ENCODE data around the gene MACROH2A1. TPM values are rescaled to one million over a fixed set of nuclear protein-coding genes. Genes with fewer than 3 reads are reported as not detected.

MACROH2A1 gene
- total RNA-seq, 2 experiments from 2014 or later: 328 to 332 TPM

- no peaks in the 10 kb centered on the region for H3K36me3 Mint-ChIP-seq (ENCODE audit: low read depth)
- peaks cover 2% of the 10 kb centered on the region for H3K4me1 Mint-ChIP-seq (ENCODE audit: low read depth)
- no peak for ATAC-seq
- peaks cover 30% of the 10 kb centered on the region for H3K27me3 Mint-ChIP-seq (ENCODE audit: low read depth)
- DNase-seq: no peak
- ChIA-PET POLR2A (interaction anchor here (0.6 to 1.3 kb wide), 2 partner anchors 10 to 457 kb away, joined by 3 to 11 read pairs; no protein-coding TSS in a partner anchor), CTCF (interaction anchor here (4.3 kb wide), 1 partner anchor 21 kb away, joined by 12 read pairs; no protein-coding TSS in a partner anchor)
- H3K9me3 Mint-ChIP-seq (ENCODE audit: insufficient read depth): peaks cover 4% of the 10 kb centered on the region
- H3K4me3 Mint-ChIP-seq: no peak overlapping the region
- no peak overlapping the region for H3K27ac Mint-ChIP-seq
Observed at GRCh38 chr5:135405082-135405481, 6.1 kb upstream of the MACROH2A1 start.

GRCh38 chr5:135402031-135402430, 3.0 kb upstream of the MACROH2A1 start:
- Mint-ChIP-seq H3K27ac (no peak overlapping the region), H3K4me3 (no peak overlapping the region), H3K4me1 (ENCODE audit: low read depth) (peaks cover 20% of the 10 kb centered on the region), H3K27me3 (ENCODE audit: low read depth) (peaks cover 22% of the 10 kb centered on the region), H3K9me3 (ENCODE audit: insufficient read depth) (peaks cover 4% of the 10 kb centered on the region), H3K36me3 (ENCODE audit: low read depth) (peaks cover 9% of the 10 kb centered on the region)
- POLR2A ChIA-PET: no interaction called here
- DNase-seq (no peak), ATAC-seq (no peak)
- CTCF ChIA-PET: interaction anchor here (0.9 to 2.5 kb wide), 5 partner anchors 23 to 150 kb away, joined by 3 to 9 read pairs (median 6); no protein-coding TSS in a partner anchor

GRCh38 chr5:135400866-135401265, 1.8 kb upstream of the MACROH2A1 start:
- H3K9me3 Mint-ChIP-seq (ENCODE audit: insufficient read depth): peaks cover 4% of the 10 kb centered on the region
- CTCF ChIA-PET: interaction anchor here (1.6 to 2.5 kb wide), 3 partner anchors 25 to 151 kb away, joined by 3 to 9 read pairs (median 7); no protein-coding TSS in a partner anchor
- no peak overlapping the region for H3K27ac Mint-ChIP-seq
- POLR2A ChIA-PET: no interaction called here
- no peak for ATAC-seq
- H3K27me3 Mint-ChIP-seq (ENCODE audit: low read depth): peaks cover 18% of the 10 kb centered on the region
- H3K4me1 Mint-ChIP-seq (ENCODE audit: low read depth): peaks cover 31% of the 10 kb centered on the region
- DNase-seq: no peak
- H3K4me3 Mint-ChIP-seq: no peak overlapping the region
- H3K36me3 Mint-ChIP-seq (ENCODE audit: low read depth): peaks cover 17% of the 10 kb centered on the region

GRCh38 chr5:135399794-135400542, 937 bp upstream of the MACROH2A1 start:
- peak overlapping the region; percentile 80 for H3K4me3 Mint-ChIP-seq
- H3K27me3 Mint-ChIP-seq (ENCODE audit: low read depth): peaks cover 14% of the 10 kb centered on the region
- ATAC-seq: no peak
- H3K27ac Mint-ChIP-seq: peak overlapping the region; percentile 87
- peaks cover 2% of the 10 kb centered on the region for H3K9me3 Mint-ChIP-seq (ENCODE audit: insufficient read depth)
- H3K4me1 Mint-ChIP-seq (ENCODE audit: low read depth): peaks cover 40% of the 10 kb centered on the region
- ChIA-PET POLR2A (interaction anchor here (1.0 to 1.3 kb wide), 2 partner anchors 9 to 18 kb away, joined by 3 to 4 read pairs; no protein-coding TSS in a partner anchor), CTCF (interaction anchor here (1.3 kb wide), 1 partner anchor 25 kb away, joined by 7 read pairs; no protein-coding TSS in a partner anchor)
- peak; percentile 10 for DNase-seq
- peaks cover 22% of the 10 kb centered on the region for H3K36me3 Mint-ChIP-seq (ENCODE audit: low read depth)

GRCh38 chr5:135398160-135398854, 724 bp downstream of the MACROH2A1 start:
- peak; percentile 70 for DNase-seq
- Mint-ChIP-seq H3K4me3 (peak overlapping the region; percentile 88), H3K27ac (peak overlapping the region; percentile 88), H3K9me3 (ENCODE audit: insufficient read depth) (no peaks in the 10 kb centered on the region), H3K4me1 (ENCODE audit: low read depth) (peaks cover 56% of the 10 kb centered on the region), H3K36me3 (ENCODE audit: low read depth) (peaks cover 28% of the 10 kb centered on the region), H3K27me3 (ENCODE audit: low read depth) (peaks cover 13% of the 10 kb centered on the region)
- peak; percentile 46 for ATAC-seq
- POLR2A ChIA-PET: interaction anchor here (1.6 kb wide), 1 partner anchor 26 kb away, joined by 3 read pairs; no protein-coding TSS in a partner anchor
- CTCF ChIA-PET: no interaction called here

GRCh38 chr5:135397084-135397483, 1.9 kb downstream of the MACROH2A1 start:
- Mint-ChIP-seq H3K4me1 (ENCODE audit: low read depth) (peaks cover 68% of the 10 kb centered on the region), H3K27ac (no peak overlapping the region), H3K4me3 (peak overlapping the region; percentile 88), H3K9me3 (ENCODE audit: insufficient read depth) (no peaks in the 10 kb centered on the region), H3K27me3 (ENCODE audit: low read depth) (peaks cover 13% of the 10 kb centered on the region), H3K36me3 (ENCODE audit: low read depth) (peaks cover 41% of the 10 kb centered on the region)
- no peak for ATAC-seq
- ChIA-PET POLR2A (no interaction called here), CTCF (interaction anchor here (2.5 kb wide), 1 partner anchor 29 kb away, joined by 7 read pairs; no protein-coding TSS in a partner anchor)
- DNase-seq: no peak

- Mint-ChIP-seq H3K4me1 (ENCODE audit: low read depth) (peaks cover 74% of the 10 kb centered on the region), H3K27me3 (ENCODE audit: low read depth) (peaks cover 11% of the 10 kb centered on the region), H3K9me3 (ENCODE audit: insufficient read depth) (no peaks in the 10 kb centered on the region), H3K27ac (no peak overlapping the region), H3K36me3 (ENCODE audit: low read depth) (peaks cover 46% of the 10 kb centered on the region), H3K4me3 (peak overlapping the region; percentile 88)
- ChIA-PET CTCF (interaction anchor here (2.5 kb wide), 1 partner anchor 30 kb away, joined by 7 read pairs; no protein-coding TSS in a partner anchor), POLR2A (no interaction called here)
- DNase-seq: peak; percentile 18
- ATAC-seq: no peak
Observed at GRCh38 chr5:135396459-135397055, 2.5 kb downstream of the MACROH2A1 start.

GRCh38 chr5:135395866-135396265, 3.2 kb downstream of the MACROH2A1 start:
- H3K4me3 Mint-ChIP-seq: no peak overlapping the region
- no peak for DNase-seq
- no peak overlapping the region for H3K27ac Mint-ChIP-seq
- peaks cover 8% of the 10 kb centered on the region for H3K27me3 Mint-ChIP-seq (ENCODE audit: low read depth)
- peaks cover 48% of the 10 kb centered on the region for H3K36me3 Mint-ChIP-seq (ENCODE audit: low read depth)
- peaks cover 78% of the 10 kb centered on the region for H3K4me1 Mint-ChIP-seq (ENCODE audit: low read depth)
- ChIA-PET CTCF (interaction anchor here (2.5 kb wide), 1 partner anchor 30 kb away, joined by 7 read pairs; no protein-coding TSS in a partner anchor), POLR2A (interaction anchor here (1.1 kb wide), 1 partner anchor 9 kb away, joined by 3 read pairs; no protein-coding TSS in a partner anchor)
- no peaks in the 10 kb centered on the region for H3K9me3 Mint-ChIP-seq (ENCODE audit: insufficient read depth)
- no peak for ATAC-seq

GRCh38 chr5:135395451-135395850, 3.6 kb downstream of the MACROH2A1 start:
- Mint-ChIP-seq H3K27ac (no peak overlapping the region), H3K4me1 (ENCODE audit: low read depth) (peaks cover 78% of the 10 kb centered on the region), H3K27me3 (ENCODE audit: low read depth) (peaks cover 4% of the 10 kb centered on the region), H3K9me3 (ENCODE audit: insufficient read depth) (no peaks in the 10 kb centered on the region), H3K4me3 (no peak overlapping the region), H3K36me3 (ENCODE audit: low read depth) (peaks cover 51% of the 10 kb centered on the region)
- no peak for DNase-seq
- POLR2A ChIA-PET: interaction anchor here (1.1 kb wide), 1 partner anchor 9 kb away, joined by 3 read pairs; no protein-coding TSS in a partner anchor
- ATAC-seq: no peak
- CTCF ChIA-PET: interaction anchor here (0.9 to 2.5 kb wide), 2 partner anchors 31 to 35 kb away, joined by 4 to 7 read pairs; no protein-coding TSS in a partner anchor

GRCh38 chr5:135394095-135394494, 4.9 kb downstream of the MACROH2A1 start:
- no peaks in the 10 kb centered on the region for H3K27me3 Mint-ChIP-seq (ENCODE audit: low read depth)
- no peak overlapping the region for H3K4me3 Mint-ChIP-seq
- CTCF ChIA-PET: no interaction called here
- peaks cover 59% of the 10 kb centered on the region for H3K36me3 Mint-ChIP-seq (ENCODE audit: low read depth)
- DNase-seq: peak; percentile 11
- peaks cover 76% of the 10 kb centered on the region for H3K4me1 Mint-ChIP-seq (ENCODE audit: low read depth)
- H3K9me3 Mint-ChIP-seq (ENCODE audit: insufficient read depth): no peaks in the 10 kb centered on the region
- POLR2A ChIA-PET: no interaction called here
- H3K27ac Mint-ChIP-seq: no peak overlapping the region
- no peak for ATAC-seq

- Mint-ChIP-seq H3K4me3 (no peak overlapping the region), H3K27ac (no peak overlapping the region), H3K27me3 (ENCODE audit: low read depth) (no peaks in the 10 kb centered on the region), H3K9me3 (ENCODE audit: insufficient read depth) (no peaks in the 10 kb centered on the region), H3K4me1 (ENCODE audit: low read depth) (peaks cover 76% of the 10 kb centered on the region), H3K36me3 (ENCODE audit: low read depth) (peaks cover 59% of the 10 kb centered on the region)
- no peak for DNase-seq
- no peak for ATAC-seq
- POLR2A ChIA-PET: no interaction called here
- CTCF ChIA-PET: no interaction called here
Observed at GRCh38 chr5:135393691-135394090, 5.3 kb downstream of the MACROH2A1 start.

Measured in activated CD8-positive, alpha-beta T cell treated with anti-CD3 and anti-CD28 coated beads, Interleukin-2, amount 10 ng/mL, durations not matched to agents 7 days and 5 days (primary cell).